K562 (cell line): ENCODE data around the gene ITGA3. TPM values are rescaled to one million over a fixed set of nuclear protein-coding genes. Genes with fewer than 3 reads are reported as not detected.

Experiments used
- PRDM10 ChIP-seq: fragments of 450-650 bp; IDR thresholded peaks from 2 replicates; pipeline ENCODE4 v1.6.1; 2018; ENCODE audit not compliant: partially characterized antibody
- ZNF280B ChIP-seq: fragments of 250-450 bp; sonication (Bioruptor Pico); IDR thresholded peaks from 2 replicates; pipeline ENCODE4 v1.5.1; 2021; ENCODE audit warnings: mild to moderate bottlenecking
- polyA plus RNA-seq, 8 experiments: library from polyadenylated mRNA; depleted of rRNA in 4 of 8; stranded (reverse) in 5 of 8; unstranded in 3 of 8; fragments of >200 nt; fragmentation: Nextera tagmentation in 2 of 8; fragmentation: Illumina TruSeq in 1 of 8; extraction: Ambion mirVana in 2 of 8; extraction: Trizol in 1 of 8; gene quantifications; 2 replicates each; pipeline versions ENCODE4 v1.2.1 to v1.2.3, GENCODE V29; 2011 to 2014; ENCODE audit warnings: inconsistent platforms in 1 of 8, missing spikeins in 1 of 8
- total RNA-seq, 7 experiments: library from RNA; depleted of rRNA in 6 of 7; stranded (reverse); fragments of >200 nt in 6 of 7; fragmentation: Illumina TruSeq in 2 of 7; extraction: Trizol in 2 of 7; gene quantifications; 2 replicates each; pipeline versions ENCODE4 v1.2.1 to v1.2.3, GENCODE V29; 2011 to 2021; ENCODE audit warnings: low replicate concordance in 1 of 7

ITGA3 gene
- total and polyA plus RNA-seq, 9 of the 15 experiments (the other 6 are each of a cell fraction or from before 2014, with no cell fraction given): 0.03 to 0.75 (median 0.14) TPM; not detected in 2

DNA sequence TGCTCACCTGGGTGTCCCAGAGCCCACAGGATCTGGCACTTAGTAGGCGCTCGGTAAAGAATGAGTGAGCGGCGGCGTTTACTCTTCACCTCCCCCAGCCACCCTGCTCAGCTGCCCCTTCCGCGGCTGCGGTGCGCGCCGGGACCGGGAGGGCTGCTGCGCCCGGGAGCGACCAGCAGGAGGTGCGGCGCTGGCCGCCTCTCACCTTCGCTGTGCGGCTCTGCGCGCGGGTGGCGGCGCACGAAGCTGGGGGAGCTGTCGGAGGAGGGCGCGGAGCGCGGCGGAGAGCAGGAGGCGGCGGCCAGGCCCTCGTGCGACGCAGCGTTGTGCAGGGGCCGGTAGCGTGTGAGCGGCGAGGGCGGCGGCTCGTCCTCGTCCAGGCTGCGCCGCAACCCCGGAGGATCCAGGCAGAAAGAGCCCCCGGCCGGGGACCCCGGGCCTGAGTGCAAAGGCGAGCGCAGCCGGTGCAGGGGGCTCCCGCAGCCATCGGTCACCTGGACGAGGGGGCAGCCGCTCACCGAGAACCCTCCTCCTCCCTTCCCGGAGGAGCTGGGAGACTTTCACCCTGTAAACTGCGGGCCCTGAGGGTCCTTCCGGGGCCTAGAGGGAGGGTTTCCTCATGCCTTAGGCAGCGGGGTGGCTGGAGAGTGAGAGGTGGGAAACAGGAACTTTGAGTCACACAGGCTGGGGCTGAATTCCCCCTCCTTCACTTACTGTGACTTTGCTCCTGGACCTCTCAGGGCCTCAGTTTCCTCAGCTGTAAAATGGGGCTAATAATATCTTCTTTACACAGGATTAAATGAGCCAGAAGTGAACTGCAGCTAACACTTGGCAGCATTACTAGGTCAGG, 61.5 kb downstream of the ITGA3 start (continued):
- TF ChIP-seq ZNF280B (no peak), PRDM10 (no peak)
